Lower leg skin (tissue), 3 donors: ENCODE results near the gene NPW.

Experiments
- POLR2A ChIP-seq, 2 donors: fragments of 450-650 bp; IDR thresholded peaks; one replicate each; pipeline ENCODE4 v1.6.1; 2016 to 2017; ENCODE audit warnings: antibody characterized with exemption in 2 of 2, mild to moderate bottlenecking in 1 of 2, moderate library complexity in 1 of 2
- TF ChIP-seq, protein P1 (sequence below), 3 donors: fragments of 450-650 bp; IDR thresholded peaks; one replicate each; pipeline ENCODE4 v1.5.1; 2016; ENCODE audit warnings: antibody characterized with exemption in 3 of 3, mild to moderate bottlenecking in 3 of 3, moderate library complexity in 2 of 3

DNA sequence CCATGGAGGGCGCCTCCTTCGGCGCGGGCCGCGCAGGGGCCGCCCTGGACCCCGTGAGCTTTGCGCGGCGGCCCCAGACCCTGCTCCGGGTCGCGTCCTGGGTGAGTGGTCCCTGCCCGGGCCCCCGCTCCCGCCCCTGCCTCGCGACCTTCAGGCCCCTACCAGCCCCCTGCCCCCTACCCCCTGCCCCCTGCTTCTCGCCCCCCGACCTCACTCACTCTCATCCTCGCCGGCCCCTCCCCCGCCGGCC, 29.6 kb upstream of the NPW start:
- TF ChIP-seq, protein P1, sequence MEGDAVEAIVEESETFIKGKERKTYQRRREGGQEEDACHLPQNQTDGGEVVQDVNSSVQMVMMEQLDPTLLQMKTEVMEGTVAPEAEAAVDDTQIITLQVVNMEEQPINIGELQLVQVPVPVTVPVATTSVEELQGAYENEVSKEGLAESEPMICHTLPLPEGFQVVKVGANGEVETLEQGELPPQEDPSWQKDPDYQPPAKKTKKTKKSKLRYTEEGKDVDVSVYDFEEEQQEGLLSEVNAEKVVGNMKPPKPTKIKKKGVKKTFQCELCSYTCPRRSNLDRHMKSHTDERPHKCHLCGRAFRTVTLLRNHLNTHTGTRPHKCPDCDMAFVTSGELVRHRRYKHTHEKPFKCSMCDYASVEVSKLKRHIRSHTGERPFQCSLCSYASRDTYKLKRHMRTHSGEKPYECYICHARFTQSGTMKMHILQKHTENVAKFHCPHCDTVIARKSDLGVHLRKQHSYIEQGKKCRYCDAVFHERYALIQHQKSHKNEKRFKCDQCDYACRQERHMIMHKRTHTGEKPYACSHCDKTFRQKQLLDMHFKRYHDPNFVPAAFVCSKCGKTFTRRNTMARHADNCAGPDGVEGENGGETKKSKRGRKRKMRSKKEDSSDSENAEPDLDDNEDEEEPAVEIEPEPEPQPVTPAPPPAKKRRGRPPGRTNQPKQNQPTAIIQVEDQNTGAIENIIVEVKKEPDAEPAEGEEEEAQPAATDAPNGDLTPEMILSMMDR (IDR thresholded peaks at IDR 0.05): no peak
- no peak for TF ChIP-seq POLR2A (IDR thresholded peaks at IDR 0.05)
